Measurements from ENCODE around the gene PLCB3. TPM values are rescaled to one million over a fixed set of nuclear protein-coding genes. Genes with fewer than 3 reads are reported as not detected.

The PLCB3 gene
- total RNA-seq, 1 experiment from 2014 or later = 41.2 TPM

GRCh38 chr11:64276653-64277431 lies 25.5 kb downstream of the PLCB3 start:
- POLR2A ChIA-PET = interaction anchor here (0.5 to 0.6 kb wide), 2 partner anchors 13 to 21 kb away, joined by 3 to 8 read pairs; no protein-coding TSS in a partner anchor

More at GRCh38 chr11:64276653-64277431, 25.5 kb downstream of the PLCB3 start:
- no peaks in the 10 kb centered on the region for H3K4me1 ChIP-seq (ENCODE audit: control insufficient read depth, insufficient read depth, low read length)
- H3K36me3 ChIP-seq (ENCODE audit: control insufficient read depth, insufficient read depth, low read length) = no peaks in the 10 kb centered on the region
- H3K4me3 ChIP-seq (ENCODE audit: low read depth in 2 of 2, low read length in 2 of 2) = no peak overlapping the region
- DNase-seq (ENCODE audit: low read depth, low spot score) = no peak
- BruUV-seq (replicated peaks) = no TSS peak
- intact Hi-C loops (cut with micrococcal nuclease; ENCODE audit: unreplicated experiment) (no loop called here), in situ Hi-C loops (cut with HindIII; ENCODE audit: low pct_unique_long_range_greater_than_20kb, low sequenced_read_pairs) (no loop called here)
- H3K9me3 ChIP-seq (ENCODE audit: control insufficient read depth, insufficient read depth, low read depth, low read length) = no peaks in the 10 kb centered on the region
- TF ChIP-seq POLR2AphosphoS5 (IDR thresholded peaks at IDR 0.05; ENCODE audit: low read depth, low read length) = no peak
- TF ChIP-seq TCF7L2 (IDR thresholded peaks at IDR 0.05; ENCODE audit: low read depth, low read length) = no peak
- TF ChIP-seq SIN3A (IDR thresholded peaks at IDR 0.05; ENCODE audit: borderline replicate concordance, insufficient read depth, low read depth, low read length) = no peak
- TF ChIP-seq REST (IDR thresholded peaks at IDR 0.05; ENCODE audit: insufficient read depth in 1 of 2, low read depth in 2 of 2, low read length in 1 of 2) = no peak
- no peak for TF ChIP-seq CTCF (IDR thresholded peaks at IDR 0.05)
- H3K27ac ChIP-seq (ENCODE audit: low read length) = no peak overlapping the region
- CTCF ChIA-PET = no interaction called here
- H3K27me3 ChIP-seq (ENCODE audit: control insufficient read depth, insufficient read depth, low read length) = no peaks in the 10 kb centered on the region
- ATAC-seq = peak; percentile 16; the same call in 1 of the 2 replicates

Measured in Panc1 (cell line).